Stimulated activated CD8-positive, alpha-beta memory T cell treated with anti-CD3 and anti-CD28 coated beads, Interleukin-12 subunit alpha, Interleukin-12 subunit beta, amount 100 ng/mL, for 1 hour (primary cell): ENCODE measurements around the gene GGNBP2.
"Not testable (repeated sequence)": the region's sequence is repeated elsewhere in the genome, so short reads cannot be mapped to it uniquely, and the experiment has no call there.

Experiments used
- DNase-seq: peaks from one replicate; pipeline ENCODE4 v3.0.0-alpha.2; 2020; ENCODE audit warnings: low read depth

Gene GGNBP2, protein sequence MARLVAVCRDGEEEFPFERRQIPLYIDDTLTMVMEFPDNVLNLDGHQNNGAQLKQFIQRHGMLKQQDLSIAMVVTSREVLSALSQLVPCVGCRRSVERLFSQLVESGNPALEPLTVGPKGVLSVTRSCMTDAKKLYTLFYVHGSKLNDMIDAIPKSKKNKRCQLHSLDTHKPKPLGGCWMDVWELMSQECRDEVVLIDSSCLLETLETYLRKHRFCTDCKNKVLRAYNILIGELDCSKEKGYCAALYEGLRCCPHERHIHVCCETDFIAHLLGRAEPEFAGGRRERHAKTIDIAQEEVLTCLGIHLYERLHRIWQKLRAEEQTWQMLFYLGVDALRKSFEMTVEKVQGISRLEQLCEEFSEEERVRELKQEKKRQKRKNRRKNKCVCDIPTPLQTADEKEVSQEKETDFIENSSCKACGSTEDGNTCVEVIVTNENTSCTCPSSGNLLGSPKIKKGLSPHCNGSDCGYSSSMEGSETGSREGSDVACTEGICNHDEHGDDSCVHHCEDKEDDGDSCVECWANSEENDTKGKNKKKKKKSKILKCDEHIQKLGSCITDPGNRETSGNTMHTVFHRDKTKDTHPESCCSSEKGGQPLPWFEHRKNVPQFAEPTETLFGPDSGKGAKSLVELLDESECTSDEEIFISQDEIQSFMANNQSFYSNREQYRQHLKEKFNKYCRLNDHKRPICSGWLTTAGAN

DNA sequence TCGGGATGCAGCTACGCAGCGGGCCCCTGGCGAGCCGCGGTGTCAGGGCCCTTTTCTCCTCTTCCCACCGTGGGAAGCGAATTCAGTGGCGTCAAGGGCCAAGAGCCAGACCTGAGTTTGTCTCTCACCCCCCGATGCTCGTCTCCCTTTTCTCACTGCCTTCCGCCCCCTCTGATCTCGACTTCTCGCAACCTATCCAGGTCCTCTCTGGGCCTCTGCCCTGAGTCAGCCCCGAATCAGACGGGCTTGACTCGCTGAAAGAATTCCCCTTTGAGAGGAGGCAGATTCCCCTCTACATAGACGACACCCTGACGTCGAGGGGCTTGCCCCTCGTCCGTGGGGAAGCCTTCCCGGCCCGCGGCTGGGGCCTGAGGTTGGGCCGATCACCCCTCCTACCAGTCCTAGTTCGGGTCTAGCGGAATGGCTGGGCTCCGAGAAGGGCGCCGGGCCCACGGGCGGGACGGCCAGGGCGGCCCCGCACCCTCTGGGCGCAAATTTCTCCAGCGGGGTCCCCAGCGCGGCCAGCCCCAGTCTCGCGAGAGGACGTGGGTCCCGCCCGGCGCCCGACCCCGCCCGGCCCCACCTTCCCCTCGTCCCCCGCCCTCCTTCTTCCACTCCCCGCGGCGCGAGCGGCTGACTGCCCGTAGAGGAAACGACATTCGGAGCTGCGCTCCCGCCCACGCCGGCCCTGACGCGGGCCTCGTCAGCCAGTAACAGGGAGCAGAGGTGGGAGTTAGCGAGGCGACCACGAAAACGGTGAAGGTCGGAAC lies at the start of gene GGNBP2:
TSS of gene GGNBP2 (plus strand) at position 613 of the 770 bp plus-strand sequence. CDS start 806 bp downstream, outside the sequence.
- peak; percentile 86 for DNase-seq

DNA sequence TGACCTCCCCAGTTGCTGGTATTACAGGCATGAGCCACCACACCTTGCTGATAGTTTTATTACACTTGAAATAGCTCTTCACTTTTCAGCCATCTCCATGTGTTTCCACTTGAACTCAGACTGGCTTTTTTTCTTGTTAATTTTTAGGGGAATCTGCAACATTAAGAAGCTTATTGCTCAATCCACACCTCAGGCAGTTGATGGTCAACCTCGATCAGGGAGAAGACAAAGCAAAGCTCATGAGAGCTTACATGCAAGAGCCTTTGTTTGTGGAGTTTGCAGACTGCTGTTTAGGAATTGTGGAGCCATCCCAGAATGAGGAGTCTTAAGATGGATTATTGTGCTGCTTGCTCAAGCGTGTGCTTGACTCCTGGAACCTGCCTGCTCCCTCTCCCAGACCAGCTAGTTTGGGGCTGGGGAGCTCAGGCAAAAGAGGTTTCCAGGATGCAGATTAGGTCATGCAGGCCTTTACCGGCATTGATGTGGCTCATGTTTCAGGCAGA lies 49.6 kb upstream of the GGNBP2 start:
- no peak for DNase-seq

DNA sequence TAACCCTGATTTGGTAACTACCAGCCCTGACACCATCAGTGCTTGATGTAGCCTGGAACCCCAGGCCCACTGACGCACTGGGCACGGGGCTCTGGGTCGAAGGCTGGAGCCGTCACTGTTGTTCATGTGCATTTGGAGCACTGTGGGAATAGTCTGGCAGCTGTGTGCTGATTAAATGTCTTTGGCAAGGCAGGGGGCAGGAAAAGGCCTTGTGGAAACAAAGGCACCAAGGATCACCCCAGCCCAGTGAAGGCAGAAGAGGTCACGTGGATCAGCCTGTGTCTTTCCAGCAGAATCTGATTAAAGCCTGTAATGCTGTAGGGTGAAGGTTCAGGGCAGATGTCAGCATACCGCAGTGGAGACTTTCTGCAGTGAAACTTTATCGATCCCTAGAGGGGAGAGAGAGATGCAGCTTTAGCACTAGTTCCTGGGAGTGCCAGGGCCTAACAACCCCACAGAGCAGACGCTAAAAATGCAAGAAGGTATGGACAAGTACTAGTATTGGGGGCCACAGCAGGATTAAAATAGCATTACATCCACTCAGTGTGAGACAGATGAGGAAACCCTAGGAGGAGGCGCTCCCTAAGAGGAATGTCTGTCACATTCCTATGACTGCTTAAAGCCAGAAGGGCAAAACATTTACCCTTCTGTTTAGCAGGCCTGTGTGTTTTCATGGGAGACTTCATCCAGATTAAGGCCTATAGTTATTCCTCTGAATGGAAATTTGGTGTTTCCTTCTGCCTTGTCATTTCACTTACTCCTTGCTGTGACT lies 48.5 kb upstream of the GGNBP2 start:
- DNase-seq: no peak

DNA sequence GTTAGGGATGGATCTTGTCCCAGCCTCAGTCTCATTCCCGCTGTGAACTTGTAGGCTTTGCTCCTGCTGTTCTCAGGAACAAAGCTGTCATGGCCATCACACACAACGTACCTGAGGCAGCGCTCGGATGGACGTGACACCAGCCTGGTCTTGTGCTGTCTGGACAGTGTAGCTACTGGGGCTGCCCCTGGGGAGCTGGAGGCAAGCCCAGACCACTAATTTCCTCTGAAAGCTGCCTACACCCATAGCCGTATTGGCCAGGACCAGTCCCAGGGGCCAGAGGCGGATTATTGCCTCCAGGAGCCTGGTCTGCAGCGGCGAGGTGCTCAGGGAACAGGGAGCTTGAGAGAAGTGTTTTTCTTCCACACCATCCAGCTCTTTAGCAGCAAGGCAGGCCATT lies 46.6 kb upstream of the GGNBP2 start:
- DNase-seq: no peak

DNA sequence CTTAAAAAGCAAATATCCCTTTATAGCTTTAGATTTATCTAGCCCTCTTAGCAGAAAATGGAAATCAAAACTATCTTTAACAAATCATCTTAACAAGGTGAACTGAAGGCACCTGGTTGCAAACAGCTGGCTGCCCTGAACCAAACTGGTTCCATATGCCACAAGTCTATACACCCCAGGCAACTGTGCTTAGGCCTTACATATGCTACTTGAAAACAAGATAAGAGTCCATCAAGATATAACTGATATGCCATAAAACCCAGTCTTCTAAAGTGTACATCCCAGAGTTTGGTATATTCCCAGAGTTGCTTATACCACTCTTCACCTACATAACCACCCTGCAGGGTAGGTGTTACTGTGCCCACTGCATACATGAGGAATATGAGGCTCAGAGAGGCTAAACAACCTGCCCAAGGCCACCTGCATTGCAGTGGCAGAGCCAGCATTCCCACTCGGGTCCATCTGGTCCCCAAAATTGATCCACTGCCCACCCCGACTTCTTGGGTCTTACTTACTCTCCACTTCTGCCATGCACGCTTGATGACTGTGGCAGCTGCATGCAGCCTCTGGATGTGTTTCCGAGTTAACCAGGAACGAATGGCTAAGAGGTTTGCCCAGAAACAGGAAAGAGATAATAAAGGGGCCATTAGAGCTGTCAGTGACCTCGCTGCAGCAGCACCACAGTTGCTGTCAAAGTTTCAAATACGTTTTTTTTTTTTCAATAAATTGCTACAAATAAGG lies 46.0 kb upstream of the GGNBP2 start:
- DNase-seq: no peak

DNA sequence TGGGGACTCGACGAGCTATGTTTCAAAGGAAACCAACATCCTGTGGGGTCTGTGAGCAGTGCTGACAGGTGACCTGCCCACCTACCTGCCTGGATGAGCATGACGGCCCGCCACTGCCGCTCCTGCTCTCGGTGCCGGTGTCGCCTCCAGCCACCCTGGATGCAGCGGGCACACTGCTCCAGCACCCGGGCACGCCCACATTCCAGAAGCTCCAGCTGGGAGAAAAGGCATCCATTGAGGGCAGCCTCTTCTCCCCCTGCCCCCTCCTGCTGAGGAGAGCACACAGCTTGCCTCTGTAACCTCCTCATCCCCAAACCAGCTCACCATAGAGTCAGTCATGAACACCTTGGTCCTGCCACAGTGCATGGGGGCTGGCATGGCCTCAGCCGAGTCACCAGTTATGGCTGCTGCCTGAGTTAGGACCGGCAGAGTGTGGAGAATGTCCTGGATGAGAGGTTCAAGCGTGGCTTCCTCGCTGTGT lies 43.9 kb upstream of the GGNBP2 start:
- no peak for DNase-seq

DNA sequence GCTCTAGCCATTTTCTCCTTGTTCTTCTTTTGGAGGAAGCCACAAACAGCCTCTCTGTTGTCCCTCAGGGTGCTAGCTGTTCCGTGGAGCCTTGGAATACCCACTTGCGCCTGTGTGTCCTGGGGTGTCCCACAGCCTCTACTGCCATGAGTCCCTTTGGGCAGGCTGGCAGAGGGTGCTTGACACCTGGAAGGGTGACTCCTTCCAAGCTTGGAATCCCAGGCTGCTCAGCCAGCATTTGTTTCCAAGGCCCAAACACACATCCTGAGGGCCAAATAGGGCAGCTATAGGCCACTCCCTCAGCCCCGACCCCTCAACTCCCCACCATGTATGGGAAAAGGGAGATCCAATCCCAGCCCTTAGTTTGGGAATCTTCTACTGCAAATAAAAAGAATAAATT lies 43.4 kb upstream of the GGNBP2 start:
- no peak for DNase-seq

DNA sequence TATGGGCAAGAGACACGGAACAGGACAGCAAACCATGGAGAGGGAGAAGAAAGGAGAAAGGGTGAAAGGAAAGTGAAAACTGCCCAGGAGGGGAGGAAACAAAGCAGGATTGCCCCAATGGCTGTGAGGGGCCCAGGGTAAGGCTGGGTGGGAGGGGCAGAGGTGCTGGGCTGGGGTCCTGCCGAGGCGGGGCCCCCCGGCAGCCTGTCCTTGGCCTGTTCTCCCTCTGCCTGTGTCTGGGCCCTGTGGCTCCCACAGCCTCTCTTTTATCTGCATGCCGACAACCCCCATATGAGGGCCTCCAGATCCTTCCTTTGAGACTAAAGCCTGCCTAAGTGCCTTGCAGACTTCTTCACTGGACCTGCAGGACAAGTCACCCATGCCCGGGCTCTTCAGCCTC lies 42.8 kb upstream of the GGNBP2 start:
- no peak for DNase-seq

DNA sequence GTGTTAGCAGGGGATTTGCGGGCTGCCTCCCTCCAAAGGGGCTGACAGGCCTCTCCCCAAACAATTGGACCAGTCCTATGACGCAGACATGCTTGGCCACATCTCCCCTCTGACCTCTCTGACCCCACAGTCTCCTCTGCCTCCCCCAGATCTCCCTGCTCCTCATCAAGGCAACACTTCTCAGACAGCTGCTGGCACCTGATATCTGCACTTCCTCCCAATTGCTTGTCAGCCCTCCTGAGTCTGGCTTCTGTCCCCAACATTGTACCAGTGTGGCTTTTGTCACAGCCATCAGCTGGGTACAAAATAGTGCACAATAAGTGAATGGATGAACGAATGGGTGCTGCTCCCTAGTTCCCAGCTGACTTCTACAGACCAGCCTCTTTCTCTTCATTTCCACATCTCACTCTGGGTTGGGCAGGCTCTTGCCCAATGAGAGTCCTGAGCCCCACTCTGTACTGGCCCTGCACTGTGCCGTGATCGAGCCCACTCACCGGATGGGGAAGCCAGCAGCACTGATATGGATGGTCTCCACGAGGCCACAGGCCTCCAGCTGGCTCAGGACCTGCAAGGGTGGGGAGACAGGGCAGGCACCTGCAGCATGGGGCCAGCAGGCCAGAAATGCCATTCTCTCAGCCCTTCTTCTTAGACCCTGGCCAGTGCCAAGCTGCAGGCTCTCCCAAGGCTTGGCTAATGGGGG lies 41.1 kb upstream of the GGNBP2 start:
- DNase-seq: no peak

DNA sequence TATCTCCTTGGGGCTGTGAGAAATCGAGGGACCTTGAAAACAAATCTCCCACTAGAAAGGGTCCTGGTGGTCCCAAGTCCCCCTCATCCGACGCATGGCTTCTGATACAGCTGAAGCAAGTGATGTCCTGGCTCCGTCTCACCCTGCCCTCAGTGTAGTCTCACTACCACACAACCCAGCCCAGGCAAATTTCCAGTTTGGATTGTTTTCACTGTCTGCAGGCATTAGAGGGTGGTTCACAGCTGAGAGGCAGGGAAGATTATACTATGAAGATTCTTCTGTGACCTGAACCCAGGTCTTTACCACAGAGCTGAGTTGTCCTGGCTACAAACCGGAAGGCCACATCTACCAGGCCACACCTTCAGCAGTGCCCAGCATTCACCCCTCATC lies 40.6 kb upstream of the GGNBP2 start:
- DNase-seq: no peak

DNA sequence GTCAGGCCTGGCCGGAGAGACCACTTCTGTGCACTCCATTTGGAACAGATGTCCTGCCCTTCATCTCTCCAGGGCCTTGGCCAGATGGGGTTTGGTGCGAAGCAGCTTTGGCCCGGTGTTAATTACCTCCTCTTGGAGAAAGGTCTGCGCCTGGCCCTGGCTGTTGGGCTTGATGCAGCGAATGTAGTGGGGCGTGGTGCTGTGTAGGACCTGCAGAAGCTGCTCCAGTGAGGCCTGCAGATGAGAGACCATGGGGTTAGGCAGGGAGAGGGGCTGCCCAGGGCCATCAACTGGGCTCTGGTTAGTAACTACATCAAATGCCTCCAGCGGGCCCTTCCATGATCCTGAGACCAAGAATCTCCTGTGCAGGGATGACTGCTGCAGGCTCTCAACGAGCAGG lies 39.5 kb upstream of the GGNBP2 start:
- no peak for DNase-seq

DNA sequence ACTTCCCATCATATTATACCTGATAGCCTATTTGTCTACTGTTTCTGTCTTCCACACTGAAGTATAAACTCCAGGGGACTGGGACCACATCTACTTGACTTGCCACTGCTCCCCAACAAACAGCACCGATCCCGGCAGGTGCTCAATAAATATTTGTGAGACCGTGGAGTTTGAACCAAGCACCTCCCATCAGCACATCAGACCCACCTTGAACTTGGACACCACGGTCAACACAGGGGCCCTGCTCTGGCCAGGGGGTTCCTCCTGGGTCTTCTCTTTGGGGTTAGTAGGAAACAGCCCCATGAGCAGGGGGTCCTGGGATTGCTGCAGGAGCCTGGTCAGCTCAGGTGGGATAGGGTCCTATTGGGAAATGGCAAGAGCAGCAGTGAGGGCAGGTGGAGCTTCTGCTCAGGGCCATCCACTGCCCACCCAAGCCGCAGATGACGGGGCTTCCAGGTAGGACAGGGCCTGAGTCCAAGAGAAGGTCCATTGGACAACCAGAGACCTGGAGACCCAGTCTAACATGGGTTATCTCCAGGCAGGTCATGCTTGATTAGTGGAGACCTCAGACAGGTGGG lies 38.4 kb upstream of the GGNBP2 start:
- DNase-seq: no peak

DNA sequence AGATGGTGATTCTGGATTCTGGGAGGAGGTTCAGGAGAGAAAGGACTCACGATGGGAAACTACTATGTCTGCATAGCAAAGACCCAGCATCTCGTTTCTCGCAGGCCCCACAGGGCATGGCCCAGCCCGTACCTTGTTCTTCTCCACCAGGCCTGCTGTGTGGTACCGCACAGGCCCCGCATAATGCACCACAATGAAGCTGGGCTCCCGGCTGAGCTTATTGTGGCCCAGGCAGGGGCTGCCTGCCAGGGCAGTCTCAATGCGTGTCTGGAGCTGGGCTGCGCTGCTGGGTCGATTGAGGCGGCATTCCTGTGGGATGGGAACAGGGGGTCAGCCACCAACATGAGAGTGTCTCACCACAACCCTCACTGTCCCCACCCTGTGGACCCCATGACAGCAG lies 37.9 kb upstream of the GGNBP2 start:
- no peak for DNase-seq

DNA sequence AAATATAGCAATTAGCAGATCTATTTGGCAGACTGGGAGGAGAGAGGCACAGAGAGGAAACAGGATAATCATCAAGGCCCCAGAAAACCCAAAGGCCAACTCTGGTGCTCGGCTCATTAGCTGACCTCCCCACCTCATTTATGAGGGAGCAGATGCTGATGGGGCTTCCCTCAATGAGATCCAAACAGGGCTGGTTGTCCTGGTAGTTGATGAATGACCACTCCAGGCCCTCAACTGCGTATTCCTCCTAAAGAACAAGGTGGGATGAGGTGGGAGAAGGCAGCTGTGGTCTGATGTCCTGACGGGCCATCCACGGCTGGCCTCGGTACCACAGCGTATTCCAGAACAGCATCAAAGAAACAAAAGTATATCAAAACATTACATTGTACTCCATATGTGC lies 37.5 kb upstream of the GGNBP2 start:
- no peak for DNase-seq

DNA sequence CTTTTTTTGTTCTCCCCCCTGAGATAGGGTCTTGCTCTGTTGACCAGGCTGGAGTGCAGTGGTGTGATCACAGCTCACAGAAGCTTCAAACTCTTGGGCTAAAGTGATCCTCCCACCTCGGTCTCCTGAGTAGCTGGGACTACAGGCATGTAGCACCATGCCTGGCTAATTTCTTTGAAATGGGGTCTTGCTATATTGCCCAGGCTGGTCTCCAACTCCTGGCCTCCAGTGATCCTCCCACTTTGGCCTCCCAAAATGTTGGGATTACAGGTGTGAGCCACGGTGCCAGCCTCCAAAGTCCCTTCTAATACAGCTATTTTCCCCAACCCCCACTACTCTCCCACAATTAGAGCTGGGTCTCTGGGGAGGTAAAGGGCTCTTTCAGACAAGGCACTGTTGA lies 36.3 kb upstream of the GGNBP2 start:
- not testable (repeated sequence) for DNase-seq

DNA sequence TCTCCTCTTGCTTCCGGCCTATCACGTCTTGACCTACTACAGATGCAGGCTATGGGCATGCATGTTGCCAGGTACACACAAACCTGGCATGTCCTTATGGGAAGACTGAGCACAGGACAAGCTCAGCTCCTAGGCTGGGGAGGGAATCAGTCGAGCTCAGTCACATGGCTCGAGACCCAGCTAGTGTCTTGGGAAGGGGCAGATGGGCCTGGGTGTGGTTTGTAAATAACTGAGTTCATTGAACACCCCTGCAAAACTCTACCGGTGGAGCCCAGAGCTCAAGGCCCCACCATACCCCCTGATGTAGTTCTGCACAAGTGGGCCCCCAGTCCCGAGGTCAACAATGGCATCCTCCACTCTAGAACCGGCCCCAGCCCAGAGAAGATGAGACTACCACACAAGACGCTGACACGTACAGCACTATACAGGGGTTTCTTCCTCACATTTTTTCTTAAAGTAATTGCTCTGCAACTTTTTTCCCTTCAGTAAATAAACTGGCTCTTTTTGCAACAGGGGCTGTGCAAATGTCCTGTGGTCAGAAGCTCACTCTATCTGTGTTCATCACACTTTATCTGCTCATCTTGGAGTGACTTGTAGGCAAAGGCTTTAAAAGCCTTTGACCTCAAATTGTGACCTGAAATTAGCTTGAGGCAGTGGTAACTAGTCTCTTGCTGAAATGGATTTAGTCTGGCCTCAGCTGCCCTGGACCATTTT lies 35.3 kb upstream of the GGNBP2 start:
- no peak for DNase-seq

DNA sequence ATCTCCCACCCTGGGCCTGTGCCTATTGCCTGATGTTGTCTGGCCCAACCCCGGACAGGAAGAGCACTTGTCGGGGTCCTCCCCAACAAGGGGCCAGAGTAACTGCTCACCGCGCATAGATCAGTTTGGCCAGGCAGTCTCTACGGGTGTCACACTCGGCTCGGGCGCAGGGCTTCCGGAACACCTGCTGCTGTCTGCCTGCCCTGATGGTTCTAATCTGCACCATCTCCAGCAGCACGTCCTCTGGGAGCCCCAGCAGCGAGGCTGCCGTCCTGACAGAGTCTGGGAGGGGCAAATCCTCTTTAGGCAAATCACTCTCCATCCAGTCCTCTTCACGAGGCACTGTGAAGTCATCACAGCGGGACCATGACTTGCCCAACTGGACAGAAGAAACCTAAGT lies 34.1 kb upstream of the GGNBP2 start:
- DNase-seq: no peak

DNA sequence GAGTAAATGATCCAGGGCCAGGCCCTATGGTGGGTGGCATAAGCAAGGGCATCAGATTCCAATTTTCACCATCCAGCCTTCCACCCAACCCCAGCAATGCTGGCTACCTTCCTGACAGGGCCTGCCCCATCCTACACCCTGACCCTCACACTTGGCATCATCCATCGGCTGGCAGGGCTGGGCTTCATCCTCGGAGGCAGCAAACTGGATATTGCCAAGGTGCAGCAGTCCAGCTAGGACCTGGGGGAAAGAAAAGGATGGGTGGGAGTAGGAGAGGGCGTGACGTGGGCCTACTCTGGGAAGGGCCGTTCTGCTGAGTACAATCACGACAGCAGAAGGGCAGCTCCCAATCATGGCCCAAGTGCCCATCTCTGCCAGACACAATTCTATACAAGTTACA lies 33.5 kb upstream of the GGNBP2 start:
- no peak for DNase-seq

DNA sequence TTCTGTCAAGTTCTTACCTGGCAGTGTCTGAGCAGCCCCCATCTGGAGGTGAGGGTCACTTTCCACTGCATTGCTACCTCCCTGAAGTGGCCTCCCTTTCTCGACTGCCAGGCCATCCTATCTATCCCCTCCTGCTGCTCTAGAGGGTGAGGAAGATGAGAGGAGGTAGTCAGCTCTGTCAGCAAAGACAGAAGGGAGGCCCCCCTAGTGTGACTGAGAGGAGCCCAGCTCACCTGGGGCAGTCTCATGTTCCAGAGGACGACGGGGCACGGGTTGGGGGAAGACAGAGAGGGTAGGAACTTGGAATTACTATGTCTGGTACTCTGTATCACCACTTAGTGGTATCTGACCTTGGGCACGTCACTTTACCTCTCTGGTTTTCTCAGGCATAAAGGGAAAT lies 32.1 kb upstream of the GGNBP2 start:
- DNase-seq: no peak
